Embryonic facial prominence (tissue), 1 donor: Measurements from ENCODE around the gene SCGB1C1.
"Not testable (repeated sequence)": the region's sequence is repeated elsewhere in the genome, so short reads cannot be mapped to it uniquely, and the experiment has no call there.

Experiments used
- DNase-seq: peaks from one replicate; pipeline ENCODE4 v3.0.0-alpha.2; 2016; ENCODE audit errors: extremely low spot score

The SCGB1C1 gene

DNA sequence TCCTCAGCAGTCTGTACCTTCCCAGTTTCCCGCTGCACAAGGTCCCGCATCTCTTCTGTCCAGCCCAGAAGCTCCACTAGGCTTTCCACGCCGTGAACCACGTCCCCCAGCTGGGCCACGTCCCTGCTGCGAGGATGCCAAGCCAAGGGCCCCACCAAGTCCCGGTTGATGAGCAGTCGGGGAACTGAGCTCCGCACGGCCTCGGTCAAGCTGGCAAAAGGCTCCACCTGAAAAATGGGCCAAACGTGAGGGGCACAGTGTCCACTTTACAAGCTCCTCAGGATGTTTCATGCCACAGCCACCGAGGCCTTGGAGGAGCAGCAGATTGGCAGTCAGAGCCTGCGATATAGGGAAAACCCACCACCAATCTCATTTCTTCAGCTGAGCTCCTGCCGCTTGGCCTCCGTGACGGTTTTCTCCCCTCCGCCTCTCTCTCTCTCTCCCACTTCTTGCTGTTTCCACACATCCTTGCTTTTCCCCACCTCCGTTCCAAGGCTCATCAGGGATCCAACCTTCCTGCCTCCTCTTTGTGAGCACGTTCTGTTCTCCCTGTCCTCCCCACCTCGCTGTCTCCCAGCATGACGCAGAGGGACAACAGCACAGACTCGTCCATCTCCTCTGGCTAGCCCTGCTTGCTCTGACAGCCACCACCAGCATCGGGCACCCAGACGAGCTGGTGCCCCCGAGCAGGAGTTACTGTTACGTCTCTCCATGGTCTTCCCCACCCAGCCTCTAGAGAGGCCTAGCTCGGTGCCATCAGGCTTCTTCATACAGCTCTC lies 26.1 kb downstream of the SCGB1C1 start:
- no peak for DNase-seq

DNA sequence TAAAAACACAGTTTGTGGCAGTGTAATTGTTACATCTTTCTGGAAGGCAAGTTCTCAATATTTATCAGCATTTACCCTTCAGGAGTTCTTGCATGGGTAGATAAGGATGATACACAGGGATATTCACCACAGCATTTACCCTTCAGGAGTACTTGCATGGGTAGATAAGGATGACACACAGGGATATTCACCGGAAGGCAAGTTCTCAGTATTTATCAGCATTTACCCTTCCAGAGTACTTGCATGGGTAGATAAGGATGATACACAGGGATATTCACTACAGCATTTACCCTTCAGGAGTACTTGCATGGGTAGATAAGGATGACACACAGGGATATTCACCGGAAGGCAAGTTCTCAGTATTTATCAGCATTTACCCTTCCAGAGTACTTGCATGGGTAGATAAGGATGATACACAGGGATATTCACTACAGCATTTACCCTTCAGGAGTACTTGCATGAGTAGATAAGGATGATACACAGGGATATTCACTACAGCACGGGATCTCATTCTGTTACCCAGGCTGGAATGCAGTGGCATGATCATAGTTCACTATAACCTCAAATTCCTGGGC lies 27.9 kb downstream of the SCGB1C1 start:
- DNase-seq = not testable (repeated sequence)

DNA sequence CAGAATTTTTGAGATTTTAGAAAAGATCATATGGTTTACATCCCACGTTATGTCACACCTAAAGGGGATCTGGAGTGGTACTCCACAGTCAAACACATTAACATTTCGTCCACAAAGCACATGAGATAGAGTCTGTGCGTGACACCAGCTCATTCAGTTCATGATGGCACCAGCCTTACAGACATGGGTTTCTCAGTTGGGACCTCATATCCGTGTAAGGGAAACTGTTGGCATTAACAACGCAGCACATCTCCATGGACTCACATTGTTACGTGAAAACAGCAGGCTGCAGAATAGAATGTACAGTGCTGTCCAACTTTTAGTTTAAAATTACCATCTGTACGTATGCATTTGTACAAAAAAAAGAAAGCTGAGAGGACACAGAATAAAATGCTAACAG lies 28.7 kb downstream of the SCGB1C1 start:
- DNase-seq = no peak

DNA sequence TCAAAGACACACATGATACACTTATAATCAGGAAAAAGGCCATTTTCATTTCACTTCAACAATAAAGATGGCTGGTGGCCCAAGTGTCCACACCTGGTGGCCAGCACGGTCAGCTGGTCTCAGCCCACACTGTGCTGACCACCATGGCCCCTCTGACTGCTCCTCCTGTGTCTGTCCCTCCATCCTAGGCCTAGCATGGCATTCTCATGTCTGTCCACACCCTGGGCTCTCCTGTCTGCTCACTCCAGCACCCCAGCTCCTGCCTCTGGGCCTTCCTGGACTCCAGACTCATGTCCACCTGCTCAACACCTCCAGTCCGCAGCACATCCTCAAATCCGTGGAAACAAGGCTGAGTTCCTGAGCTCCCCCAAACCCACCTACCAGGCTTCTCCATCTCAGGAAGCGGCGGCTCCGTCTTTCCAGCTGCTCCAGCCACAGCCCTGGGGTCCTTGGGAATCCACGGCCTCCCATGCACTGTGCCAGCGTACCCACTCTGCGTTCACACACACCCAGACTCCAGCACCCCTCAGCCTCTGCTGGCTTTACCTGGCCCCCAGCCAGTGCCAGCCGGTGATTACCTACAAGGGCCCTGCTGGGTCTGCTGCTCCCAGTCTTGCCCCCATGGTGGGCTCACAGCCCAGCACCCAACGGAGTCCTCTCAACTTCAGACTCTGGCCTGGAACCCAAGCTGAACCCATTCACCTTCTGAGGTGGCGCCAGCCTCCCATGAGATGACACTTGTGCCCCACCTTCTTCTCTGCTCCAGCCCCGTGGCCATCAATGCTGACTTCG lies 29.3 kb downstream of the SCGB1C1 start:
- DNase-seq = no peak

DNA sequence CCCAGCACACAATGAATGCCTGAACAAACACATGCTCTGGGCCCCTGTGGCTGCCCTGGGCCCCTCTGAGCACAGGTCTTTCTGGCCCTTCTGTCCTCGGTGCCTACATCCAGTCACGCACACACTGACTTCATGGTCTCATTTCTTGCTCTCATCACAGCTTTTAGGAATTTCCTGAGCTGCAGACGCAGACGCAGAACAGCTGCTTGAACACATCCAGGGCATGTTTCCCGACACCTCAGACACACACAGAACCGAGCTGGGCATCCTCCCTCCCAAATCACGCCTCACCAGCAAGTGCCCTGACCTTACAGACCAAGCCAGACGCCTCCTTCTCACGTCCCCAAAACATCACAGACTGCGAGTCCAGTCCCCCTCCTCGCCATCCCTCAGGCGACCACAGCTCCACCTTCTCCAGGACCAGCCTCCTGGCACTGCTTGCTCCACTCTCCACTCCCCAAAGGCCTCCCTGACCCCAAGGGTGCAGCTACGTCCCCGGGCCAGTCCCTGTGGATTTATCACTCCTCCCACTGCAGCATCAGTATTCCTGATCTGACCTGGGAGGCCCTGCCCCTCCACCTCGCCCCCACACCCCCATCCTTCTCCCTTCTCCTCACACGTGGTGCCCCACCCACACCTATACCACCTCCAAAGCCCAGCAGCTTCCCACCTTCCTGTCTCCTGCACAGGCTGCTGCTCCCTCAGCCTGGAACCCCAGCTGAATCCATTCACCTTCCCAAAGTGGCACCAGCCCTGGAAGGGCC lies 30.3 kb downstream of the SCGB1C1 start:
- no peak for DNase-seq

- DNase-seq = no peak
Measured at GRCh38 chr11:223884-224283, 31.0 kb downstream of the SCGB1C1 start.

DNA sequence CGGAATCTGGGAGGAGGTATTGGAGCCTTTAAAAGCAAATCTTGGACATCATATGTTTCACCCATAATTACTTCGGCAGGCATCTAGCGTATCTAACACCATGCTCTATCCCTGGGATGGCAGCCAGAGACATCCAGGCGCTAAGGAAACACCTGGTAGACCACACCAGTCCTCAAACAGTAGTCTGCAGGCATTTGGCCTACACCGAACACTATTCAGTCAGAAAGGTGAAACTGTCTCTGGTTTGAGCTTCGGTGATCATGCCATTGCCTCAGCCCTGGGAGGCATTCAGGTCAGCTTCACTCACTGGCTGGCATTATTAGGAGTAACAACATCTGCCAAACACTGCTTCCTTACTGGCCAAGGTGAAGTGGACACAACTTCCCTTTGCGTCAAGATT lies 31.5 kb downstream of the SCGB1C1 start:
- DNase-seq = no peak

GRCh38 chr11:225734-226453 lies 33.0 kb downstream of the SCGB1C1 start:
- no peak for DNase-seq

DNA sequence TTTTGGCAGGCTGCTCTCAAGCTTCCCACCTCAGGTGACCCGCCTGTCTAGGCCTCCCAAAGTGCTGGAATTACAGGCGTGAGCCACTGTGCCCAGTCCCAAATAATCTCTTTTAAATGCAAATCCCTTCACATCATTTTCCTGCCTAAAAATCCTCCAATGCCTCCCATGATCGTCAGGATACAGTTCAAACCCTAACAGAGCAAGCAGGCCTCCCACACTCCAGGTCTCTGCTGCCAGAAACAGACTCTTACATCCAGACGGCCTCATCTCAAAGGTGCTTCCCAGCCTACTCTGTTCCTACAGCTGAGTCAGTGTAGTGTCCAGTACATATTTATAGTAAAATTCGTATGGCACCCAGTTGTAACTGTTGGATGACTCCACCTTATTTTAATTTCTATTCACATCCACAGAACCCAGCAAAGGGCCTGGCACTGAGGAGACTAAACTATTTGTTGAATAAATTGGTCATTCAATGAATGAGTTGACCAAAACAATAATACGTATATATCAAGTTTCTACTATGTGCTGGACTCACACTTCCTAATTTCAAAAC lies 35.0 kb downstream of the SCGB1C1 start:
- DNase-seq = no peak

GRCh38 chr11:230431-230830 lies 37.6 kb downstream of the SCGB1C1 start:
- no peak for DNase-seq

GRCh38 chr11:232783-233565 lies 40.1 kb downstream of the SCGB1C1 start:
- DNase-seq = no peak

DNA sequence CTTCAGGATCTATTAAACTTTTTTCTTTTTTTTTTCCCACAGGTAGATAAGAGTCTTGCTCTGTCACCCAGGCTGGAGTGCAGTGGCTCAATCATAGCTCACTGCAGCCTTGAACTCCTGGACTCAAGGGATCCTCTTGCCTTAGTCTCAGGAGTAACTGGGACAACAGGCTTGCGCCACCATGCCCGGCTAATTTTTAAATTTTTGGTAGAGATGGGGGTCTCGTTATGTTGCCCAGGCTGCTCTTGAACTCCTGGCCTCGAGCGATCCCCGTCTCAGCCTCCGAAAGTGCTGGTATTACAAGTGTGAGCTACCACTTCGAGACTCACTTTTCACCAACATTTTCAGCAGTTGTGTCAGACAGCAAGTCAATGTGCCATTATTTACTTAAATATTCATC lies 42.3 kb downstream of the SCGB1C1 start:
- no peak for DNase-seq

- DNase-seq = peak; percentile 13
Measured at GRCh38 chr11:235609-235996, 42.7 kb downstream of the SCGB1C1 start.

- peak; percentile 65 for DNase-seq
Measured at GRCh38 chr11:235997-236773, 43.3 kb downstream of the SCGB1C1 start, which contains the start of gene SIRT3. SIRT3 (minus strand) TSS chr11:236342; CDS start chr11:236328, 14 bp downstream.

- DNase-seq = peak; percentile 56
Measured at GRCh38 chr11:236774-237767, 44.2 kb downstream of the SCGB1C1 start, which contains the start of gene PSMD13. PSMD13 (plus strand) TSS chr11:236976; CDS start chr11:237050, 74 bp downstream.

- DNase-seq = not testable (repeated sequence)
Measured at GRCh38 chr11:238346-238745, 45.5 kb downstream of the SCGB1C1 start.

GRCh38 chr11:240315-240714 lies 47.4 kb downstream of the SCGB1C1 start:
- no peak for DNase-seq

DNA sequence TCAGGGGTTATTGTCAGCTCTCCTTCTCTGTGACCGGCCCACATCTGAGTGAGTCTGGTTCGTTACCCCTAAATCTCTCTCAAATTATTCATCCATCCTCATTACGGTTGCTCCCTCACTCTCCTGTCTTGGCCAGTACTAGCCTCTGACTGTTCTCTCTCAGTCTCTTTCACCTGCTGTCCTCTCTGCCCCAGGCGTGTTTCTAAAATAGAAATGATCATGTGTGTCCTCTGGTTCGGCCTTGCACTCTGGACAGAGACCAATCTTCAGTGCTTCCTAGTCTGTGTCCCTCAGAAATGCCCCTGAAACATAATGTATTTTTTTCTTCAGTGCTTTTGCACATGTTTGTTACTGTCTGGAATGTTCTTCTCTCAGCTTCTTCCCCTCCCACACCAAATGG lies 48.8 kb downstream of the SCGB1C1 start:
- DNase-seq = no peak
